ENCODE data around the gene THSD4.

DNA sequence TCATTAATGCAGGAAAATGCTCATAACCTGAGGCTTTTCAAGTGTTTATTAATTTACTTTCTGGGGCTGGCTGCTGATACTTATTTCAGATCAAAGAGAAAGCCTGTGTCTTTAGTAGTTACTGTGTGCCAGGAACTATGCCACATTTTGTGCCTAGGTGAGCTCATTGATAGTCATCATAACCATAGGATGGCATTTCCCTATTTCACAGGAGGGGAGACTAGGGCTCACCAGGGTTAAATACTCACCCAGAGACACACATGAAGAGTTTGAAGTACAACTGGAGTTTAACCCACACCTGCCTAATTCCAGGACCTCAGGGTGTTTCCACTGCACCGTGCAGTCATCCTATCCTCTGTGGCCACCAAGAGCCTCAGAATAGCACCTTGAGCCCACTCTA is 430.7 kb downstream of the THSD4 start:
- TF ChIP-seq POLR2AphosphoS5 (IDR thresholded peaks at IDR 0.05; ENCODE audit: low read depth, low read length): no peak
- TF ChIP-seq, protein P1, sequence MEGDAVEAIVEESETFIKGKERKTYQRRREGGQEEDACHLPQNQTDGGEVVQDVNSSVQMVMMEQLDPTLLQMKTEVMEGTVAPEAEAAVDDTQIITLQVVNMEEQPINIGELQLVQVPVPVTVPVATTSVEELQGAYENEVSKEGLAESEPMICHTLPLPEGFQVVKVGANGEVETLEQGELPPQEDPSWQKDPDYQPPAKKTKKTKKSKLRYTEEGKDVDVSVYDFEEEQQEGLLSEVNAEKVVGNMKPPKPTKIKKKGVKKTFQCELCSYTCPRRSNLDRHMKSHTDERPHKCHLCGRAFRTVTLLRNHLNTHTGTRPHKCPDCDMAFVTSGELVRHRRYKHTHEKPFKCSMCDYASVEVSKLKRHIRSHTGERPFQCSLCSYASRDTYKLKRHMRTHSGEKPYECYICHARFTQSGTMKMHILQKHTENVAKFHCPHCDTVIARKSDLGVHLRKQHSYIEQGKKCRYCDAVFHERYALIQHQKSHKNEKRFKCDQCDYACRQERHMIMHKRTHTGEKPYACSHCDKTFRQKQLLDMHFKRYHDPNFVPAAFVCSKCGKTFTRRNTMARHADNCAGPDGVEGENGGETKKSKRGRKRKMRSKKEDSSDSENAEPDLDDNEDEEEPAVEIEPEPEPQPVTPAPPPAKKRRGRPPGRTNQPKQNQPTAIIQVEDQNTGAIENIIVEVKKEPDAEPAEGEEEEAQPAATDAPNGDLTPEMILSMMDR (IDR thresholded peaks at IDR 0.05): no peak
